LNCaP clone FGC (cell line): ENCODE measurements around the gene WDR5.

ENCODE experiments used
- DNase-seq: peaks from one replicate; pipeline ENCODE4 v3.0.0-alpha.2; 2011; ENCODE audit warnings: low read depth
- H3K4me3 ChIP-seq: 2 replicates; pipeline ENCODE4 v1.5.1; 2011; ENCODE audit warnings: mild to moderate bottlenecking, low read depth, low read length, control low read depth
- TF ChIP-seq, protein P1 (sequence below): IDR thresholded peaks from 2 replicates; pipeline ENCODE4 v1.5.1; 2012; ENCODE audit warnings: mild to moderate bottlenecking; ENCODE audit not compliant: control insufficient read depth, insufficient read depth; ENCODE audit errors: extremely low read depth

The WDR5 gene

DNA sequence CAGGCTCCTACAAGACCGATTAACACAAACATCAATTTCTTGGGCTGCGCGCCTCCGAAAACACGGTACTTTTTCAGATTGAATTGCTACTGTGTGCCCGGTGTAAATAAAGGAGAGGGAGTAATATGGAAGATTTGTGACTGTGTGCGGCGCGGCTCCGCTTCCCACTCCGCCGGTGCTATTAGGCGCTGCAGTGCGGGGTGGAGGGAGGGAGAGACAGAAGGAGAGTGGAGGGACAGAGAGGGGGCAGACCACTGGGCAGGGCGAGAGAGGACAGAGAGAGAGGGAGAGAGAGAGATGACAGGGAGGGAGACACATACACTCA lies 53.2 kb downstream of the WDR5 start:
- H3K4me3 ChIP-seq, result no peak overlapping the region
- TF ChIP-seq, protein P1, sequence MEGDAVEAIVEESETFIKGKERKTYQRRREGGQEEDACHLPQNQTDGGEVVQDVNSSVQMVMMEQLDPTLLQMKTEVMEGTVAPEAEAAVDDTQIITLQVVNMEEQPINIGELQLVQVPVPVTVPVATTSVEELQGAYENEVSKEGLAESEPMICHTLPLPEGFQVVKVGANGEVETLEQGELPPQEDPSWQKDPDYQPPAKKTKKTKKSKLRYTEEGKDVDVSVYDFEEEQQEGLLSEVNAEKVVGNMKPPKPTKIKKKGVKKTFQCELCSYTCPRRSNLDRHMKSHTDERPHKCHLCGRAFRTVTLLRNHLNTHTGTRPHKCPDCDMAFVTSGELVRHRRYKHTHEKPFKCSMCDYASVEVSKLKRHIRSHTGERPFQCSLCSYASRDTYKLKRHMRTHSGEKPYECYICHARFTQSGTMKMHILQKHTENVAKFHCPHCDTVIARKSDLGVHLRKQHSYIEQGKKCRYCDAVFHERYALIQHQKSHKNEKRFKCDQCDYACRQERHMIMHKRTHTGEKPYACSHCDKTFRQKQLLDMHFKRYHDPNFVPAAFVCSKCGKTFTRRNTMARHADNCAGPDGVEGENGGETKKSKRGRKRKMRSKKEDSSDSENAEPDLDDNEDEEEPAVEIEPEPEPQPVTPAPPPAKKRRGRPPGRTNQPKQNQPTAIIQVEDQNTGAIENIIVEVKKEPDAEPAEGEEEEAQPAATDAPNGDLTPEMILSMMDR, result no peak
- DNase-seq, result no peak

DNA sequence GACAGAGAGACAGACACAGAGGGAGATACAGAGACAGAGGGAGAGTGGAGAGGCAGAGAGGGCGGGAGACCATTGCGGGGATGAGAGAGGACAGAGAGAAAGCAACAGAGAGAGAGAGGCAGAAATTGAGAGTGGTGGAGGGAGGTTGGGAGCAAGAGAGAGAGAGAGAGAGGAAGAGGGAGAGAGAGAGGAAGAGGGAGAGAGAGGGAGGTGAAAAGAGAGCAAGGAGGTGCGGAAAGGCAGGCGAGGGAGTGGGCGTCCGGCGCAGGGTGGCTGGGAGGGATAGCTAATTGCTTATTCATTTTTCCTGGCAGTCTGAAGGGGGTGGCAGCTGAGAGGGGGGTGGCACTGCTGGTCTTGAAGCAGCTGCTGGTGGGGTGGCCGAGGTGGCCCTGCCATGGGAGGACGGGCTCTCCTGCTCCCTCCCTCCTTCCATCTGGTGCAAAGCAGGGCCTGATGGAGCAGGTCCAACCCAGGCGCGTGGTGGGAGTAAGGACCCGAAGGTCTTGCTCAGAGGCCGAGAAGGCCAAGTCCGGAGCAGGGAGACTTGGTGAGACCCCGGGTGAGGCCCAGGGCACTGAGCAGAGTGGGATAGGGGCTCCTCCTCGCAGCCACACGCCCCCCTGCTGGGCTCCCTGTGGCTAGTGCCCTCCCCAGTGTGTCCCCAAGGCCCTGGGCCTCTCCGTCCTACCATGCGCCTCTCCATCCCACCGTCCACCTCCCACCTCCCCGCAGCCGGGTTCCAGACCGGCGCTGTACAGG lies 53.8 kb downstream of the WDR5 start:
- DNase-seq, result no peak
- H3K4me3 ChIP-seq, result no peak overlapping the region
- TF ChIP-seq, protein P1, result no peak

DNA sequence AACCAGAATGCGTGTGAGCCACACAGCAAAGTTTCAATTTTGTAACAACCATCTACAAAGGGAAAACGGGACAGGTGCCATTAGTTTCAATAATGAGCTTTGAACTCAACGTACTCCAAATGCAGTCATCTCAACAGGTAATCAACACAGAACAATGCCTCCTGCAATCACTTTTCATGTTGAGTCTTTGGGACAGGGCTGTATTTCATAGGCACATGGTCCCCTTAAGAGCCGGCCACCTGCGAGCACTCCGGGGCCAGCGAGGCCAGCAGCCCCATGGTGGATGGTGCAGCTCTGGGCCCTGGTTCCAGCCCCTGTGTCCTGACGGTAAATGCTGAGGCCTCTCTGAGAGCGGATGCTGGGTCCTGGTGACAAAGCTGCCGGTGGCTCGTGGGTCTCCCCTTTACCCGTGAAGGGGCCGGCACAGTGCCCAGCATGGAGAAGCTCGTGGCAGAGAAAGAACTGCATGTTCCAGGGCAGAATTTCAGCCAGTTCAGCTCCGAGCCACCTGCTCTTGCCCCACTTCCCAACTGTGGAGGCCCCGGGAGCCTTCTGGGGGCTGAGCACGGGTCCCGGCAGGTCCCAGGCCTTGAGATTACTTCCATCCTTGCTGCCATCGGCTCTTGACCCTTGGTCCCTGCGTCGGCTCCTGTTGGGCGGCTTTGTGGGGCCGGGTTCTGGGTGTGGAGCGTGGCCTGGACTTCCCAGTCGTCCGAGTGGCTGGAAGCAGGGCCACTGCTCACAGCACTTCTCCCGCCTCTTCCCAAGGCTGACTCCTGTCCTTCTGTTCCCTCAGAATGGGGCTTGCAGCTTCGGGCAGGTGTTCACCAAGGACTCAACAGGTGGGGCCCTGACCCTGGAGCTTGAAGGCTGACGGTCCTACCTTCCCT lies 54.6 kb downstream of the WDR5 start:
- TF ChIP-seq, protein P1, result no peak
- H3K4me3 ChIP-seq, result no peak overlapping the region
- no peak for DNase-seq

DNA sequence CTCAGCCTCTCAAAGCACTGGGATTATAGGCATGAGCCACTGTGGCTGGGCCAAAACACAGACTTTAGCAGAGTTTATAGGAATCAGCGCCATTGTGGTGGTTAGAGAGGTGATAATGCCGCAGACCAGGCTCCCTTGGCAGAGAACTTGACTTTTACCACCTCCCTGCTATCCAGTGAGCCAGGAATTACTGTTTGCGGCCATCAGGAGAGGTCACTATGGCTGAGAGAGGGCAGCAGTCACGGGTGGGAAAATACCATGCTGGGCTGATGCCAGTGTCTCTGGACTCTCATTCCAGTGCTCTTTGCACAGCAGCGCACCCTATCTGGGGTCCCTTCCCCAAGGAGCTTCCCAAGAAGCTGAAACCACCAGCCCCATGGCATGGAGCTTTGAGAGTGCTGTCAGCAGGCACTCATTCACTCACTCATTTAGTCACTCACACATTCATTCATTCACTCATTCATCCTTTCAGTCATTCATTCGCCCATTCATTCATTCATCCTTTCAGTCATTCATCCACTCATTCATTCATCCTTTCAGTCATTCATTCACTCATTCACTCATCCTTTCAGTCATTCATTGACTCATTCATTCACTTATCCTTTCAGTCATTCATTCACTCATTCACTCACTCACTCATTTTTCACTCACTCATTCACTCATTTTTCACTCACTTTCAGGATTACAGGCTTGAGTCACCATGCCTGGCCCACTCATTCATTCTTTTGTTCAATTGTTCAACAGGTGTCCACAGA lies 55.8 kb downstream of the WDR5 start:
- TF ChIP-seq, protein P1, result no peak
- no peak overlapping the region for H3K4me3 ChIP-seq
- no peak for DNase-seq

DNA sequence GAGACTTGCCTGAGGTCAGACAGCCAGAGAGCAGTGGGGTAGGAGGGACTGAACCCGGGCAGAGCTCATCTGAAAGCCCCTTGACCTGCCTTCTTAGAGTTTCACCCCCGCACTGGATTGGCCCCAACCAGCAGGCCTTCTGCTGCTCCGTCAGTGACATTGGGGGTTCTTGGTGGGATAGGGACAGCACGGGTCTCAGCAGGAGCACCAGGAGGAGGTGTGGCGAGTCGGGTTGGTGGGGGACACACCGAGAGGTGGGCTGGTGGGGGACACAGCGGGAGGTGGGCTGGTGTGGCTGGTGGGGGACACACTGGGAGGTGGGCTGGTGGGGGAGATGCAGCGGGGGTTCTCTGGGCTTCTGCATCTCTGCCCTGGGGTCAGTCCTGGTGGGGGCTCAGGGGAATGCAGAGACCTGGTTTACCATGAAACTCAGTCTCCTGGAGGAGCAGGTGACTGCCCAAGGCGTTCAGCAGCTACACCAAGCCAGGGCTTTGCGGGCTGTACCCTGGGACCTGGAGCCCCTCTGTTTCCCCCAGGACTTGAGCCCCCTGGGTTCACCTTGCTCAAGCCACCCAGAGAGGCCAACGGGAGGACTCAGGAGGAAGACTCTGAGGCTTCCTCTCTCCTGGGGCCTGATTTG lies 56.5 kb downstream of the WDR5 start:
- TF ChIP-seq, protein P1, result no peak
- no peak for DNase-seq
- H3K4me3 ChIP-seq, result no peak overlapping the region

DNA sequence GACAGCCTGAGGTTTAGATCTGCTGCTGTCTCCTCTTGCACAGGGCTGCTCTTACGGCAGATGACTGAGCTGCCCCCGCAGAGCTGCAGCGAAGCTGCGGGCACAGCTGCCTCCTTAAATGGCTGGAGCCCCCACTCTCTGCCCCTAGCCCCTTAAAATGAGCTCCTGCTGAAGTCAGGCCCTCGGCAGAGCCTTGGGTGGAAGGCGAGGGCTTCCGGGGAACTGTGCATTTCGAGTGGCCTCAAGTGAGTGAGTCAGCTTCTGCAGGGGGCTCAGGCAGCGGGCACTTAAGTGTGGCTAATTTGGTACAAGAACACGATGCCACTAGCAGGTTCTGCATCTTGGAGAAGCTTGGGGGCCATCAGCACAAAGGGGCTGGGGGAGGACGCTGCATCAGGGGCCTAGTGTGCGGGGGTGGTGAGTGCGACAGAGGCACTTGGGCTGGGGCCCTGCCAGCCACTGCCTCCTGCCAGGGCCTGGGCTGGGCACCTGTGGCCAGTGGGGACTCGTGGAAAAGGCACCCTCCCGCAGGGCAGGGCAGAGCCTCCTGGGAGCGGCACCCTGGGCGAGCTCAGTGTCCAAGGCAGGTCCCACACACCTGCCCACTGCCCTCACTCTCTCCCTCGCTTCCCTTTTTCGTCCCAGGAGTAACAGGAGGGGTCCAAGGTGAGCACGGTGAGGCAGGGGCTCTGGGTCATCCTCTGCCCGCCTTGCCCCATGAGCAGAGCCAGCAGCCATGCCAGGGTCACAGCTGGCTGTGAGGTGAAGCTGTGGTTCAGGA lies 57.3 kb downstream of the WDR5 start:
- no peak for DNase-seq
- TF ChIP-seq, protein P1, result no peak
- H3K4me3 ChIP-seq, result no peak overlapping the region
